Measurements from ENCODE around the gene CCDC70. TPM values are rescaled to one million over a fixed set of nuclear protein-coding genes. Genes with fewer than 3 reads are reported as not detected.

The CCDC70 gene
- total RNA-seq, 3 donors from 2014 or later (not counting 1 experiment from before 2014, with no cell fraction given), result not detected

DNA sequence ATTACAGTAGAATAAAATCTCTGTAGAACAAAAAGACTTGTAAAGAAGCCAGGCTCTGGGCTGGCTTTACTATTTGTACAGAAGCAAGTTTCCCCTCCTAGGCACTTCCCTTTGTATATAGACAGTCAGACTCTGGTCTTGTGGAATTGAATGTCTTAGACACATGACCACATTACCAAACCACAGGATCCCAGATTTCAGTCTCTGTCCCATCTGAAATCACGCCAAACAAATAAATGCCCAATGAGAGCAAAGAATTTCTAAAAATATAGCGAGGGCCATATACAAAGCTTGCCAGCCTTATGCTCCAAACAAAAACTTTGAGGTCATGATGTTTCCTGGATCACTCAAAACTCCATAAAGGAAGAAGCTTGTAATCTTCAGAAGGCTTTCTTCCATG is 23.9 kb downstream of the CCDC70 start:
- H3K27me3 Mint-ChIP-seq (ENCODE audit: low read depth in 2 of 2), result peaks cover 5 to 19% of the 10 kb centered on the region in 2 donors
- WGBS (ENCODE audit: insufficient coverage), result 85% methylated on average over 2 of the region's 2 CpGs
- no peak for ATAC-seq
- Histone ChIP-seq H3K4me1 (ENCODE audit: control insufficient read depth, insufficient read depth, low read length) (no peaks in the 10 kb centered on the region), H3K36me3 (ENCODE audit: control insufficient read depth, insufficient read depth, low read length) (no peaks in the 10 kb centered on the region), H3K4me3 (ENCODE audit: low read length) (no peak overlapping the region), H3K27me3 (ENCODE audit: control insufficient read depth, insufficient read depth, low read length) (no peaks in the 10 kb centered on the region), H3K9me3 (ENCODE audit: control insufficient read depth, insufficient read depth, low read length) (no peaks in the 10 kb centered on the region), H3K27ac (ENCODE audit: low read length) (no peak overlapping the region)
- intact Hi-C loops (cut with micrococcal nuclease), result no loop called here
- no peaks in the 10 kb centered on the region for H3K4me1 Mint-ChIP-seq
- H3K4me3 Mint-ChIP-seq, result no peak overlapping the region
- no peaks in the 10 kb centered on the region for H3K36me3 Mint-ChIP-seq
- TF ChIP-seq, protein P1, sequence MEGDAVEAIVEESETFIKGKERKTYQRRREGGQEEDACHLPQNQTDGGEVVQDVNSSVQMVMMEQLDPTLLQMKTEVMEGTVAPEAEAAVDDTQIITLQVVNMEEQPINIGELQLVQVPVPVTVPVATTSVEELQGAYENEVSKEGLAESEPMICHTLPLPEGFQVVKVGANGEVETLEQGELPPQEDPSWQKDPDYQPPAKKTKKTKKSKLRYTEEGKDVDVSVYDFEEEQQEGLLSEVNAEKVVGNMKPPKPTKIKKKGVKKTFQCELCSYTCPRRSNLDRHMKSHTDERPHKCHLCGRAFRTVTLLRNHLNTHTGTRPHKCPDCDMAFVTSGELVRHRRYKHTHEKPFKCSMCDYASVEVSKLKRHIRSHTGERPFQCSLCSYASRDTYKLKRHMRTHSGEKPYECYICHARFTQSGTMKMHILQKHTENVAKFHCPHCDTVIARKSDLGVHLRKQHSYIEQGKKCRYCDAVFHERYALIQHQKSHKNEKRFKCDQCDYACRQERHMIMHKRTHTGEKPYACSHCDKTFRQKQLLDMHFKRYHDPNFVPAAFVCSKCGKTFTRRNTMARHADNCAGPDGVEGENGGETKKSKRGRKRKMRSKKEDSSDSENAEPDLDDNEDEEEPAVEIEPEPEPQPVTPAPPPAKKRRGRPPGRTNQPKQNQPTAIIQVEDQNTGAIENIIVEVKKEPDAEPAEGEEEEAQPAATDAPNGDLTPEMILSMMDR (IDR thresholded peaks at IDR 0.05), result no peak
- no peak overlapping the region for H3K27ac Mint-ChIP-seq
- DNase-seq, result no peak
- peaks cover 0 to 3% of the 10 kb centered on the region in 2 donors for H3K9me3 Mint-ChIP-seq

GRCh38 chr13:51887468-51887867 is 25.7 kb downstream of the CCDC70 start:
- no peaks in the 10 kb centered on the region for H3K36me3 Mint-ChIP-seq
- intact Hi-C loops (cut with micrococcal nuclease), result no loop called here

DNA sequence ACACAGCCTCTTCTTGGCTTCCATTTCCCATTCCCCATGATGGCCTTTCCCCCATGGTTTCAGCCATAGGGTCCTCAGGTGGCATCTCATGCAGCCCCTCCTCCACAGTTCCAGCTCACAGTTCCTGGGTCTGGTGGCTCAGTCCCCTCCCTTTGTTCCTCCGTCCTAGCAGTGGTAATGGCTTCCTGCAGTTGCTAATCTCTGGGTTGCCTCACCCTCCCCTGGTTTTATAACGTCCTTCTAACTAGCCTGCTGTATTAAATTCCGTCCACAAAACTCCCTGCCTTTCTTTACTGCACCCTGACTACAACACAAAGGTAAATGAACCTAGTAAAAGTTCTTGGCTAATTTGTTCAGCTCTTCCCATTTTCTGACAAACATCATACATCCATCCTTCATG is 30.9 kb downstream of the CCDC70 start:
- no peak for ATAC-seq
- peaks cover 12 to 34% of the 10 kb centered on the region in 2 donors for H3K27me3 Mint-ChIP-seq (ENCODE audit: low read depth in 2 of 2)
- H3K9me3 Mint-ChIP-seq, result no peaks in the 10 kb centered on the region
- Histone ChIP-seq H3K4me3 (ENCODE audit: low read length) (no peak overlapping the region), H3K27me3 (ENCODE audit: control insufficient read depth, insufficient read depth, low read length) (no peaks in the 10 kb centered on the region), H3K36me3 (ENCODE audit: control insufficient read depth, insufficient read depth, low read length) (no peaks in the 10 kb centered on the region), H3K4me1 (ENCODE audit: control insufficient read depth, insufficient read depth, low read length) (no peaks in the 10 kb centered on the region), H3K9me3 (ENCODE audit: control insufficient read depth, insufficient read depth, low read length) (no peaks in the 10 kb centered on the region), H3K27ac (ENCODE audit: low read length) (no peak overlapping the region)
- H3K27ac Mint-ChIP-seq, result no peak overlapping the region
- 44% methylated on average over 3 of the region's 3 CpGs for WGBS (ENCODE audit: insufficient coverage)
- H3K4me3 Mint-ChIP-seq, result no peak overlapping the region
- intact Hi-C loops (cut with micrococcal nuclease), result no loop called here
- H3K4me1 Mint-ChIP-seq, result no peaks in the 10 kb centered on the region
- TF ChIP-seq, protein P1 (IDR thresholded peaks at IDR 0.05), result no peak
- DNase-seq, result no peak
- H3K36me3 Mint-ChIP-seq, result no peaks in the 10 kb centered on the region

More at GRCh38 chr13:51887468-51887867, 25.7 kb downstream of the CCDC70 start:
- no peaks in the 10 kb centered on the region for H3K36me3 ChIP-seq (ENCODE audit: control insufficient read depth, insufficient read depth, low read length)
- Mint-ChIP-seq H3K4me3 (no peak overlapping the region), H3K27me3 (ENCODE audit: low read depth in 2 of 2) (peaks cover 7 to 22% of the 10 kb centered on the region in 2 donors), H3K4me1 (no peaks in the 10 kb centered on the region), H3K27ac (no peak overlapping the region), H3K9me3 (no peaks in the 10 kb centered on the region)
- H3K9me3 ChIP-seq (ENCODE audit: control insufficient read depth, insufficient read depth, low read length), result no peaks in the 10 kb centered on the region
- WGBS (ENCODE audit: insufficient coverage), result 75% methylated on average over 2 of the region's 2 CpGs
- no peaks in the 10 kb centered on the region for H3K4me1 ChIP-seq (ENCODE audit: control insufficient read depth, insufficient read depth, low read length)
- H3K27ac ChIP-seq (ENCODE audit: low read length), result no peak overlapping the region
- TF ChIP-seq, protein P1 (IDR thresholded peaks at IDR 0.05), result no peak
- no peak for ATAC-seq
- DNase-seq, result no peak
- H3K27me3 ChIP-seq (ENCODE audit: control insufficient read depth, insufficient read depth, low read length), result no peaks in the 10 kb centered on the region
- no peak overlapping the region for H3K4me3 ChIP-seq (ENCODE audit: low read length)

DNA sequence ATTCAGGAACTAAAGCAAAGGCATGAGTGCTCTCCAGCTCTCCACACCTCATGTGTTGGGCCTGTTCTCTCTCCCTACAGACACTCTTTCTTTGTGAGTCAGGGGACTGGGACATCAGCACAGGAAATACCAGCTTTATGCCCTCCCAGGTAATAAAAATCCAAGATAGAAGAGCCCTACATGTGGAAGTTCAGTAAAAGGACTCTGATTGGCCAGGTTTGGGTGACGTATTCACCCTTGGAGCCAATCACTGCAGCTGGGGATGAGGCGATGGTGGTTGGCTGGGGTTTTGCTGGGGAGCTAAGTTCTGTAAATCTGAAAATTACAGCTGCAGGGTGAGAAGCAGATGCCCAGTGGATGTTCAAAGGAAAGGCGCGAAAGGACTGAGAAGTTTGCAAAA is 32.5 kb downstream of the CCDC70 start:
- Mint-ChIP-seq H3K27ac (no peak overlapping the region), H3K9me3 (no peaks in the 10 kb centered on the region), H3K4me3 (no peak overlapping the region), H3K4me1 (no peaks in the 10 kb centered on the region), H3K27me3 (ENCODE audit: low read depth in 2 of 2) (peaks cover 15 to 34% of the 10 kb centered on the region in 2 donors), H3K36me3 (no peaks in the 10 kb centered on the region)
- H3K36me3 ChIP-seq (ENCODE audit: control insufficient read depth, insufficient read depth, low read length), result no peaks in the 10 kb centered on the region
- 92% methylated on average over 4 of the region's 4 CpGs for WGBS (ENCODE audit: insufficient coverage)
- no peak overlapping the region for H3K27ac ChIP-seq (ENCODE audit: low read length)
- H3K4me3 ChIP-seq (ENCODE audit: low read length), result no peak overlapping the region
- intact Hi-C loops (cut with micrococcal nuclease), result no loop called here
- H3K27me3 ChIP-seq (ENCODE audit: control insufficient read depth, insufficient read depth, low read length), result no peaks in the 10 kb centered on the region
- H3K4me1 ChIP-seq (ENCODE audit: control insufficient read depth, insufficient read depth, low read length), result no peaks in the 10 kb centered on the region
- TF ChIP-seq, protein P1 (IDR thresholded peaks at IDR 0.05), result no peak
- ATAC-seq, result no peak
- no peaks in the 10 kb centered on the region for H3K9me3 ChIP-seq (ENCODE audit: control insufficient read depth, insufficient read depth, low read length)
- DNase-seq, result no peak

All from natural killer cell (primary cell).